OCI-LY7 (cell line): Measurements from ENCODE around the gene TVP23B.
"Not testable (repeated sequence)": the region's sequence is repeated elsewhere in the genome, so short reads cannot be mapped to it uniquely, and the experiment has no call there.

Source experiments
- EZH2phosphoT487 ChIP-seq: fragments of 200-600 bp; sonication (generic); IDR thresholded peaks from 2 replicates; pipeline ENCODE4 v1.6.1; 2018; ENCODE audit warnings: low read depth, borderline replicate concordance, mild to moderate bottlenecking, mixed run types, antibody characterized with exemption, low read length, moderate library complexity, mixed read lengths
- TF ChIP-seq, protein P1 (sequence below): fragments of 200-600 bp; sonication (generic); conservative IDR thresholded peaks from 2 replicates; pipeline ENCODE4 v1.5.1; 2014; ENCODE audit warnings: mild to moderate bottlenecking, antibody characterized with exemption, low read length, moderate library complexity, mixed read lengths

DNA sequence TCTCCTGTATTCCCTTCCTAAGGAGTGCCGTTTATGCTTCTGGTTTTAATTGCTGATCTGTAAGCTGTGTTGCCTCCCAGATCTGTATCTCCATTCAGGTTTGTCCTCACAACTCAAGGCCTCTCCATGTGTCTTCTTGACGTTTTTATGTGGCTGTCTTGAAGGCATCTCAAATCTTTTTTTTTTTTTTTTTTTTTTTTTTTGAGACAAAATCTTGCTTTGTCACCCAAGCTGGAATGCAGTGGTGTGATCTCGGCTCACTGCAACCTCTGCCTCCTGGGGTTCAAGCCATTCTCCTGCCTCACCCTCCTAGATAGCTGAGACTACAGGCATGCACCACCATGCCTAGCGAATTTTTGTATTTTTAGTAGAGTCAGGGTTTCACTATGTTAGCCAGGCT is 13.9 kb downstream of the TVP23B start:
- TF ChIP-seq, protein P1, sequence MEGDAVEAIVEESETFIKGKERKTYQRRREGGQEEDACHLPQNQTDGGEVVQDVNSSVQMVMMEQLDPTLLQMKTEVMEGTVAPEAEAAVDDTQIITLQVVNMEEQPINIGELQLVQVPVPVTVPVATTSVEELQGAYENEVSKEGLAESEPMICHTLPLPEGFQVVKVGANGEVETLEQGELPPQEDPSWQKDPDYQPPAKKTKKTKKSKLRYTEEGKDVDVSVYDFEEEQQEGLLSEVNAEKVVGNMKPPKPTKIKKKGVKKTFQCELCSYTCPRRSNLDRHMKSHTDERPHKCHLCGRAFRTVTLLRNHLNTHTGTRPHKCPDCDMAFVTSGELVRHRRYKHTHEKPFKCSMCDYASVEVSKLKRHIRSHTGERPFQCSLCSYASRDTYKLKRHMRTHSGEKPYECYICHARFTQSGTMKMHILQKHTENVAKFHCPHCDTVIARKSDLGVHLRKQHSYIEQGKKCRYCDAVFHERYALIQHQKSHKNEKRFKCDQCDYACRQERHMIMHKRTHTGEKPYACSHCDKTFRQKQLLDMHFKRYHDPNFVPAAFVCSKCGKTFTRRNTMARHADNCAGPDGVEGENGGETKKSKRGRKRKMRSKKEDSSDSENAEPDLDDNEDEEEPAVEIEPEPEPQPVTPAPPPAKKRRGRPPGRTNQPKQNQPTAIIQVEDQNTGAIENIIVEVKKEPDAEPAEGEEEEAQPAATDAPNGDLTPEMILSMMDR: not testable (repeated sequence)
- not testable (repeated sequence) for TF ChIP-seq EZH2phosphoT487
